HCT116 (cell line): ENCODE data around the gene ERC1. TPM values are rescaled to one million over a fixed set of nuclear protein-coding genes. Genes with fewer than 3 reads are reported as not detected.

ENCODE experiments used
- ATAC-seq: fragments of 200-7000 bp; cut with Tn5 transposase; 2 replicates; pipeline ENCODE4 v1.9.1; 2020; ENCODE audit warnings: mild to moderate bottlenecking, moderate library complexity
- BruUV-seq: library from RNA; stranded (reverse); fragments of 400-500 nt; replicated peaks from 2 replicates; lab custom pipeline; 2021; lab: Mats Ljungman, UMichigan
- CTCF ChIA-PET: fragments of 300-600 bp; sonication (Branson Sonifier 250); formaldehyde crosslinking; loops from one replicate; lab custom pipeline; 2021; ENCODE audit warnings: antibody characterized with exemption; lab: Charles Lee
- POLR2A ChIA-PET: fragments of 300-600, 350-600 bp; sonication (Branson Sonifier 250); formaldehyde crosslinking; loops from one replicate; lab custom pipeline; 2021; ENCODE audit warnings: antibody characterized with exemption; lab: Charles Lee
- RAD21 ChIA-PET, 2 experiments: fragments of 300-600 bp; sonication (Branson Sonifier 250); formaldehyde crosslinking; loops; one replicate each; lab custom pipeline; 2023; ENCODE audit warnings: low total read pairs in 2 of 2; ENCODE audit not compliant: uncharacterized antibody in 2 of 2, unreplicated experiment in 2 of 2, low non-redundant PET in 1 of 2; lab: Charles Lee
- DNase-seq: peaks from one replicate; pipeline ENCODE4 v3.0.0-alpha.2; 2010; ENCODE audit warnings: low read depth, low spot score
- H2AFZ ChIP-seq: fragments of 200-600 bp; shearing (Covaris generic), sonication (generic); 2 replicates; pipeline ENCODE4 v1.6.1; 2017; ENCODE audit warnings: low read depth, mixed run types, mixed read lengths, antibody characterized with exemption, low read length; ENCODE audit not compliant: poor library complexity, severe bottlenecking
- H3K27ac ChIP-seq: 2 replicates; pipeline ENCODE4 v1.5.1; 2012; ENCODE audit warnings: low read depth, low read length
- H3K27me3 ChIP-seq: fragments of 200-600 bp; sonication (generic); 2 replicates; pipeline ENCODE4 v1.6.1; 2016; ENCODE audit warnings: mixed run types, low read length, mixed read lengths; ENCODE audit not compliant: insufficient read depth
- H3K36me3 ChIP-seq, 2 experiments: fragments of 200-500 bp in 1 of 2; fragments of 200-600 bp in 1 of 2; sonication (Bioruptor generic) in 1 of 2; sonication (generic) in 1 of 2; 2 replicates each; pipeline versions ENCODE4 v1.5.1 to v1.6.1; 2014 to 2016; ENCODE audit warnings: low read length in 2 of 2, inconsistent platforms in 1 of 2, mixed read lengths in 1 of 2, mixed run types in 1 of 2; ENCODE audit not compliant: insufficient read depth in 2 of 2, control insufficient read depth in 1 of 2
- H3K4me1 ChIP-seq, 2 experiments: fragments of 200-600 bp in 1 of 2; sonication (generic) in 1 of 2; 2 replicates each; pipeline versions ENCODE4 v1.5.1 to v1.6.1; 2012 to 2017; ENCODE audit warnings: low read length in 2 of 2, inconsistent platforms in 1 of 2, mild to moderate bottlenecking in 1 of 2, mixed read lengths in 1 of 2, mixed run types in 1 of 2, moderate library complexity in 1 of 2; ENCODE audit not compliant: insufficient read depth in 2 of 2, control insufficient read depth in 1 of 2
- H3K4me2 ChIP-seq: fragments of 200-600 bp; sonication (generic); 2 replicates; pipeline ENCODE4 v1.6.1; 2017; ENCODE audit warnings: mixed run types, low read length, mixed read lengths
- H3K4me3 ChIP-seq, 2 experiments: fragments of 200-600 bp in 1 of 2; sonication (generic) in 1 of 2; replicated peaks in 1 of 2; 2 replicates each; pipeline ENCODE4 v1.5.1; 2011 to 2016; ENCODE audit warnings: low read length in 2 of 2, control low read depth in 1 of 2, low read depth in 1 of 2, mild to moderate bottlenecking in 1 of 2, mixed read lengths in 1 of 2, mixed run types in 1 of 2
- H3K79me2 ChIP-seq: fragments of 200-600 bp; sonication (generic); 2 replicates; pipeline ENCODE4 v1.6.1; 2017; ENCODE audit warnings: mild to moderate bottlenecking, mixed run types, low read length, moderate library complexity, mixed read lengths; ENCODE audit not compliant: insufficient read depth
- H3K9ac ChIP-seq: fragments of 200-600 bp; sonication (generic); 2 replicates; pipeline ENCODE4 v1.6.1; 2016; ENCODE audit warnings: low read length, mixed read lengths
- H3K9me2 ChIP-seq: fragments of 200-600 bp; sonication (generic), shearing (Covaris generic); 2 replicates; pipeline ENCODE4 v1.6.1; 2017; ENCODE audit warnings: mixed run types, mild to moderate bottlenecking, moderate library complexity; ENCODE audit not compliant: insufficient read depth
- H3K9me3 ChIP-seq, 2 experiments: fragments of 200-500 bp in 1 of 2; fragments of 200-600 bp in 1 of 2; sonication (Bioruptor generic) in 1 of 2; sonication (generic) in 1 of 2; 2 replicates each; pipeline ENCODE4 v1.6.1; 2014 to 2017; ENCODE audit warnings: low read length in 2 of 2, mixed read lengths in 2 of 2, inconsistent platforms in 1 of 2, low read depth in 1 of 2, mild to moderate bottlenecking in 1 of 2, mixed run types in 1 of 2, moderate library complexity in 1 of 2; ENCODE audit not compliant: control insufficient read depth in 1 of 2, insufficient read depth in 1 of 2
- H4K20me1 ChIP-seq: fragments of 200-600 bp; sonication (generic), shearing (Covaris generic); 2 replicates; pipeline ENCODE4 v1.6.1; 2017; ENCODE audit warnings: mixed run types, mild to moderate bottlenecking, moderate library complexity; ENCODE audit not compliant: insufficient read depth
- CBX3 ChIP-seq: IDR thresholded peaks from 2 replicates; pipeline ENCODE4 v1.6.1; 2012; ENCODE audit warnings: low read depth
- CEBPB ChIP-seq: IDR thresholded peaks from 2 replicates; pipeline ENCODE4 v1.6.1; 2012; ENCODE audit warnings: low read depth
- CTCF ChIP-seq, 3 experiments: fragments of 200-600 bp in 1 of 3; sonication (generic) in 1 of 3; IDR thresholded peaks in 2 of 3; conservative IDR thresholded peaks in 1 of 3; 2 replicates each; pipeline ENCODE4 v1.5.1; 2012 to 2017; ENCODE audit warnings: low read depth in 2 of 3, low read length in 2 of 3, antibody characterized with exemption in 1 of 3, borderline replicate concordance in 1 of 3, control low read depth in 1 of 3, mild to moderate bottlenecking in 1 of 3, mixed read lengths in 1 of 3, mixed run types in 1 of 3, moderate library complexity in 1 of 3; ENCODE audit not compliant: insufficient read depth in 1 of 3
- EGR1 ChIP-seq: IDR thresholded peaks from 2 replicates; pipeline ENCODE4 v1.6.1; 2012; ENCODE audit warnings: low read depth
- EZH2 ChIP-seq: fragments of 200-600 bp; sonication (generic); IDR thresholded peaks from 2 replicates; pipeline ENCODE4 v1.6.1; 2017; ENCODE audit warnings: antibody characterized with exemption, mixed run types
- FOSL1 ChIP-seq: IDR thresholded peaks from 2 replicates; pipeline ENCODE4 v1.6.1; 2012; ENCODE audit warnings: low read depth
- JUND ChIP-seq: IDR thresholded peaks from 2 replicates; pipeline ENCODE4 v1.6.1; 2012
- POLR2A ChIP-seq: IDR thresholded peaks from 2 replicates; pipeline ENCODE4 v1.7.0; 2011; ENCODE audit warnings: borderline replicate concordance; ENCODE audit not compliant: insufficient read depth, insufficient read length; ENCODE audit errors: extremely low read depth
- RAD21 ChIP-seq: IDR thresholded peaks from 2 replicates; pipeline ENCODE4 v1.6.1; 2012; ENCODE audit warnings: low read depth, mild to moderate bottlenecking
- SIN3A ChIP-seq: IDR thresholded peaks from 2 replicates; pipeline ENCODE4 v1.6.1; 2012; ENCODE audit warnings: low read depth
- SRF ChIP-seq: IDR thresholded peaks from 2 replicates; pipeline ENCODE4 v1.6.1; 2012; ENCODE audit warnings: low read depth
- TCF7L2 ChIP-seq: IDR thresholded peaks from 2 replicates; pipeline ENCODE4 v1.7.0; 2011; ENCODE audit warnings: borderline replicate concordance, inconsistent platforms; ENCODE audit not compliant: insufficient read depth, insufficient read length; ENCODE audit errors: extremely low read depth
- YY1 ChIP-seq: IDR thresholded peaks from 2 replicates; pipeline ENCODE4 v1.6.1; 2011; ENCODE audit warnings: low read length, low read depth, moderate library complexity, mild to moderate bottlenecking; ENCODE audit not compliant: insufficient replicate concordance; ENCODE audit errors: extremely low read depth
- ZFX ChIP-seq: fragments of 450-650 bp; IDR thresholded peaks from 2 replicates; pipeline ENCODE4 v1.6.1; 2017
- ZNF274 ChIP-seq: fragments of 200-500 bp; sonication (Bioruptor generic); IDR thresholded peaks from 2 replicates; pipeline ENCODE4 v1.6.1; 2014; ENCODE audit warnings: mild to moderate bottlenecking, low read depth, low read length, inconsistent platforms
- intact Hi-C: fragments of 100-400 bp; cut with micrococcal nuclease; formaldehyde crosslinking; loops from 2 replicates; pipeline ENCODE4 v1.10.0; 2022
- total RNA-seq: library from RNA; stranded (reverse); gene quantifications from one replicate; pipeline ENCODE4 v1.2.1, GENCODE V29; 2021; ENCODE audit not compliant: unreplicated experiment
- TF ChIP-seq, protein P1 (sequence below): IDR thresholded peaks from 2 replicates; pipeline ENCODE4 v1.6.1; 2012

Gene ERC1
- total RNA-seq, 1 experiment from 2014 or later: 41.9 TPM

- H3K27ac ChIP-seq: no peak overlapping the region
- intact Hi-C loops: no loop called here
- H3K4me1 ChIP-seq: no peaks in the 10 kb centered on the region
- H3K9ac ChIP-seq: no peak overlapping the region
- TF ChIP-seq CTCF (IDR thresholded peaks at IDR 0.05 in 2 of 3, conservative IDR thresholded peaks at IDR 0.05 in 1 of 3; ENCODE audit: borderline replicate concordance in 1 of 3, insufficient read depth in 1 of 3, low read depth in 2 of 3, low read length in 2 of 3) (no peak), SRF (no peak), ZFX (no peak)
- RAD21 ChIA-PET: no interaction called here
- peaks cover 32% of the 10 kb centered on the region for H3K27me3 ChIP-seq
- no peak overlapping the region for H3K4me2 ChIP-seq
- H2AFZ ChIP-seq: no peak overlapping the region
- H3K79me2 ChIP-seq: no peaks in the 10 kb centered on the region
- CTCF ChIA-PET: no interaction called here
- DNase-seq (no peak), ATAC-seq (no peak; the same call in 1 of the 2 replicates)
- POLR2A ChIA-PET: no interaction called here
- H4K20me1 ChIP-seq: no peaks in the 10 kb centered on the region
- H3K4me3 ChIP-seq: no peak overlapping the region
- H3K9me3 ChIP-seq: no peaks in the 10 kb centered on the region
- H3K9me2 ChIP-seq: no peaks in the 10 kb centered on the region
- no TSS peak for BruUV-seq
- H3K36me3 ChIP-seq: no peaks in the 10 kb centered on the region
These were observed 541.5 kb downstream of the ERC1 start for GRCh38 chr12:1532375-1533165.

DNA sequence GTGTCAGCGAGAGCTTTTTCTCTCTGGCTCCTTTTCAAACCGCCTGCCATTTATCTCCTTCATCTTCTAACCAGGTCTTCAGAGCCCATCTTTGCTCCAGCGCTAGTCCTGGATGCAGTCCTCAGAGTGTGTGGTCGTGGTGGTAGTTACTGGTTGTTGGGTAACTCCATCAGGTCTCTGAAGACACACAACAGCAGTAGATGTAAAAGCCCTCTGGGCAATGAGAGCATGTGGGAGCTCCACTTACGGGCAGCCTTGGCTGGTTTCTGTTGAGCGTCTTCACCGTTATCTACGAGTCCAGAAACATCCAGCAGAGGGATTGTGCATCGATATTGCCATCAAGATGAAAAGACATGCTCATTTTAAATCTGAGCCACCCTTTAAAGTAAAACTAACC, 542.2 kb downstream of the ERC1 start:
- Histone ChIP-seq H3K36me3 (no peaks in the 10 kb centered on the region), H3K9me2 (no peaks in the 10 kb centered on the region), H3K4me3 (no peak overlapping the region), H2AFZ (no peak overlapping the region), H3K4me1 (no peaks in the 10 kb centered on the region), H4K20me1 (no peaks in the 10 kb centered on the region), H3K79me2 (no peaks in the 10 kb centered on the region), H3K9me3 (no peaks in the 10 kb centered on the region), H3K4me2 (no peak overlapping the region), H3K27ac (no peak overlapping the region), H3K27me3 (peaks cover 35% of the 10 kb centered on the region), H3K9ac (no peak overlapping the region)
- ChIA-PET POLR2A (no interaction called here), CTCF (no interaction called here), RAD21 (no interaction called here)
- intact Hi-C loops: no loop called here
- DNase-seq (no peak), ATAC-seq (no peak; the same call in 1 of the 2 replicates)
- BruUV-seq: no TSS peak
- TF ChIP-seq ZNF274 (no peak), CEBPB (no peak), POLR2A (no peak), CBX3 (no peak), RAD21 (no peak), EGR1 (no peak), JUND (no peak), ZFX (no peak), FOSL1 (no peak), SIN3A (no peak), TCF7L2 (no peak), CTCF (IDR thresholded peaks at IDR 0.05 in 2 of 3, conservative IDR thresholded peaks at IDR 0.05 in 1 of 3; ENCODE audit: borderline replicate concordance in 1 of 3, insufficient read depth in 1 of 3, low read depth in 2 of 3, low read length in 2 of 3) (no peak), EZH2 (no peak), YY1 (no peak), SRF (no peak)
- TF ChIP-seq, protein P1, sequence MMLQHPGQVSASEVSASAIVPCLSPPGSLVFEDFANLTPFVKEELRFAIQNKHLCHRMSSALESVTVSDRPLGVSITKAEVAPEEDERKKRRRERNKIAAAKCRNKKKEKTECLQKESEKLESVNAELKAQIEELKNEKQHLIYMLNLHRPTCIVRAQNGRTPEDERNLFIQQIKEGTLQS: no peak
